Lower leg skin (tissue), 4 donors: ENCODE results near the gene SERPINB4. TPM values are rescaled to one million over a fixed set of nuclear protein-coding genes. Genes with fewer than 3 reads are reported as not detected.
"Not testable (repeated sequence)": the region's sequence is repeated elsewhere in the genome, so short reads cannot be mapped to it uniquely, and the experiment has no call there.

Source experiments
- DNase-seq, 2 donors: peaks; one replicate each; pipeline ENCODE4 v3.0.0-alpha.2; 2019; ENCODE audit warnings: low spot score in 2 of 2
- H3K4me3 ChIP-seq: fragments of 200-600 bp; sonication (generic); 2 replicates; pipeline ENCODE4 v1.5.1; 2017; ENCODE audit warnings: mild to moderate bottlenecking, low read depth; ENCODE audit not compliant: poor library complexity, severe bottlenecking
- CTCF ChIP-seq, 3 donors: fragments of 450-650 bp; IDR thresholded peaks; one replicate each; pipeline ENCODE4 v1.5.1; 2016; ENCODE audit warnings: antibody characterized with exemption in 3 of 3, mild to moderate bottlenecking in 3 of 3, moderate library complexity in 2 of 3
- POLR2A ChIP-seq, 2 donors: fragments of 450-650 bp; IDR thresholded peaks; one replicate each; pipeline ENCODE4 v1.6.1; 2016 to 2017; ENCODE audit warnings: antibody characterized with exemption in 2 of 2, mild to moderate bottlenecking in 1 of 2, moderate library complexity in 1 of 2
- WGBS, 2 donors: methylation state at CpG; one replicate each; pipeline ENCODE4 v1.1.5; 2018; 5-methylcytosine and 5-hydroxymethylcytosine counted together
- intact Hi-C: fragments of 100-400 bp; cut with DNase I; formaldehyde crosslinking; loops from one replicate; pipeline ENCODE4 v1.15.0; 2023; ENCODE audit warnings: low total_unique reads
- total RNA-seq, 4 donors: library from RNA; depleted of rRNA; stranded (reverse); fragments of >200 nt; gene quantifications; one replicate each; pipeline ENCODE4 v1.1.0, GENCODE V29; 2016

SERPINB4 gene
- 1 to 10 TPM in 1 of 4 donors, under 1 TPM in 1, not detected in 2; 0.54 to 1.3 TPM for total RNA-seq

- intact Hi-C loops, DNase-seq, H3K4me3 ChIP-seq: not testable (repeated sequence)
- 68 to 92% methylated on average over 1 of the region's 2 CpGs for WGBS, 2 donors
Measured at GRCh38 chr18:63644142-63644541, at the start of gene SERPINB4. Gene SERPINB4, minus strand, starts transcription at chr18:63644256. Its CDS starts 679 bp downstream, at chr18:63643577.

- intact Hi-C loops = no loop called here
- H3K4me3 ChIP-seq = no peak overlapping the region
- DNase-seq = no peak
- WGBS, 2 donors = 64 to 67% methylated on average over 2 of the region's 2 CpGs
- TF ChIP-seq CTCF (IDR thresholded peaks at IDR 0.05) (no peak), POLR2A (IDR thresholded peaks at IDR 0.05) (no peak)
Measured at GRCh38 chr18:63689064-63689463, 45.0 kb upstream of the SERPINB4 start.

GRCh38 chr18:63686871-63687270 is 42.8 kb upstream of the SERPINB4 start:
- 47 to 53% methylated on average over 2 of the region's 2 CpGs for whole genome bisulfite sequencing, 2 donors
- H3K4me3 ChIP-seq = no peak overlapping the region
- intact Hi-C loops = no loop called here
- TF ChIP-seq CTCF (IDR thresholded peaks at IDR 0.05) (no peak), POLR2A (IDR thresholded peaks at IDR 0.05) (no peak)
- DNase-seq = no peak

- TF ChIP-seq POLR2A (IDR thresholded peaks at IDR 0.05) = no peak
- no peak for TF ChIP-seq CTCF (IDR thresholded peaks at IDR 0.05)
- 78 to 84% methylated on average over 3 of the region's 3 CpGs for WGBS, 2 donors
- no peak for DNase-seq
- no peak overlapping the region for H3K4me3 ChIP-seq
- intact Hi-C loops = no loop called here
Measured at GRCh38 chr18:63684718-63685117, 40.7 kb upstream of the SERPINB4 start.

- intact Hi-C loops = no loop called here
- 65 to 69% methylated on average over 5 of the region's 5 CpGs for WGBS, 2 donors
- DNase-seq = no peak
- no peak for TF ChIP-seq CTCF (IDR thresholded peaks at IDR 0.05)
- no peak for TF ChIP-seq POLR2A (IDR thresholded peaks at IDR 0.05)
- H3K4me3 ChIP-seq = no peak overlapping the region
Measured at GRCh38 chr18:63683890-63684289, 39.8 kb upstream of the SERPINB4 start.

GRCh38 chr18:63683152-63683551 is 39.1 kb upstream of the SERPINB4 start:
- intact Hi-C loops = no loop called here
- TF ChIP-seq CTCF (IDR thresholded peaks at IDR 0.05) (no peak), POLR2A (IDR thresholded peaks at IDR 0.05) (no peak)
- 36 to 37% methylated on average over 2 of the region's 2 CpGs for WGBS, 2 donors
- no peak for DNase-seq
- H3K4me3 ChIP-seq = no peak overlapping the region
